ENCODE measurements around the gene RTN4RL2. TPM values are rescaled to one million over a fixed set of nuclear protein-coding genes. Genes with fewer than 3 reads are reported as not detected.

The RTN4RL2 gene
- total RNA-seq, 2 experiments from 2014 or later: 0.33 to 0.39 TPM

GRCh38 chr11:57491371-57492061 is 31.2 kb downstream of the RTN4RL2 start:
- Mint-ChIP-seq H3K9me3 (ENCODE audit: low read depth) (no peaks in the 10 kb centered on the region), H3K36me3 (ENCODE audit: low read depth) (peaks cover 58% of the 10 kb centered on the region), H3K4me1 (peaks cover 9% of the 10 kb centered on the region), H3K4me3 (no peak overlapping the region), H3K27me3 (no peaks in the 10 kb centered on the region), H3K27ac (no peak overlapping the region)
- intact Hi-C loops (cut with DNase I, micrococcal nuclease): loop anchor here in 1 of 2 experiments (2.0 kb wide), 2 partner anchors 23 to 149 kb away; partner anchors contain the start of gene SLC43A1
- ChIA-PET POLR2A (no interaction called here), CTCF (interaction anchor here (0.5 to 11.3 kb wide), 22 partner anchors 8 to 309 kb away, joined by 3 to 262 read pairs (median 4); partner anchors contain the start of genes SLC43A1 and TIMM10)
- DNase-seq (peak; percentile 82), ATAC-seq (peak; percentile 73)

- H3K27me3 Mint-ChIP-seq: no peaks in the 10 kb centered on the region
- ChIA-PET CTCF (interaction anchor here (0.5 to 11.3 kb wide), 51 partner anchors 8 to 1279 kb away, joined by 3 to 262 read pairs (median 4); partner anchors contain the start of genes MED19, P2RX3, SELENOH and SLC43A1), POLR2A (interaction anchor here (0.8 to 1.7 kb wide), 6 partner anchors 9 to 148 kb away, joined by 3 to 6 read pairs (median 3); partner anchors contain the start of gene SLC43A1)
- intact Hi-C loops (cut with DNase I, micrococcal nuclease): loop anchor here (1.0 to 2.0 kb wide), 5 partner anchors 20 to 150 kb away; partner anchors contain the start of gene SLC43A1 (in 1 of the 2)
- H3K9me3 Mint-ChIP-seq (ENCODE audit: low read depth): no peaks in the 10 kb centered on the region
- peaks cover 50% of the 10 kb centered on the region for H3K36me3 Mint-ChIP-seq (ENCODE audit: low read depth)
- peak overlapping the region; percentile 89 for H3K27ac Mint-ChIP-seq
- ATAC-seq (peak; percentile 81), DNase-seq (peak; percentile 88)
- peaks cover 9% of the 10 kb centered on the region for H3K4me1 Mint-ChIP-seq
- H3K4me3 Mint-ChIP-seq: no peak overlapping the region
These were observed 33.5 kb downstream of the RTN4RL2 start for GRCh38 chr11:57493507-57494503.

- ChIA-PET CTCF (interaction anchor here (0.7 to 11.3 kb wide), 11 partner anchors 10 to 283 kb away, joined by 3 to 262 read pairs (median 6); partner anchors contain the start of genes SLC43A1 and TIMM10), POLR2A (no interaction called here)
- DNase-seq: no peak
- Mint-ChIP-seq H3K27me3 (no peaks in the 10 kb centered on the region), H3K36me3 (ENCODE audit: low read depth) (peaks cover 40% of the 10 kb centered on the region), H3K4me3 (no peak overlapping the region), H3K27ac (peak overlapping the region; percentile 65), H3K9me3 (ENCODE audit: low read depth) (no peaks in the 10 kb centered on the region), H3K4me1 (peaks cover 9% of the 10 kb centered on the region)
- ATAC-seq: no peak
- intact Hi-C loops (cut with DNase I, micrococcal nuclease): no loop called here
These were observed 35.9 kb downstream of the RTN4RL2 start for GRCh38 chr11:57496109-57496820.

- Mint-ChIP-seq H3K36me3 (ENCODE audit: low read depth) (peaks cover 38% of the 10 kb centered on the region), H3K4me1 (peaks cover 9% of the 10 kb centered on the region), H3K27ac (no peak overlapping the region), H3K4me3 (no peak overlapping the region), H3K27me3 (no peaks in the 10 kb centered on the region), H3K9me3 (ENCODE audit: low read depth) (no peaks in the 10 kb centered on the region)
- POLR2A ChIA-PET: no interaction called here
- ATAC-seq (no peak), DNase-seq (no peak)
- CTCF ChIA-PET: interaction anchor here (0.5 to 11.3 kb wide), 13 partner anchors 10 to 1016 kb away, joined by 3 to 262 read pairs (median 4); partner anchors contain the start of genes SLC43A1 and TIMM10
- intact Hi-C loops (cut with DNase I, micrococcal nuclease): no loop called here
These were observed 37.2 kb downstream of the RTN4RL2 start for GRCh38 chr11:57497303-57498247.

- H3K4me3 Mint-ChIP-seq: no peak overlapping the region
- POLR2A ChIA-PET: no interaction called here
- no peak for ATAC-seq
- peaks cover 7% of the 10 kb centered on the region for H3K4me1 Mint-ChIP-seq
- H3K27me3 Mint-ChIP-seq: no peaks in the 10 kb centered on the region
- no peak for DNase-seq
- no peaks in the 10 kb centered on the region for H3K9me3 Mint-ChIP-seq (ENCODE audit: low read depth)
- CTCF ChIA-PET: interaction anchor here (0.7 to 11.3 kb wide), 5 partner anchors 16 to 44 kb away, joined by 3 to 262 read pairs (median 5); partner anchors contain the start of gene TIMM10
- intact Hi-C loops (cut with DNase I, micrococcal nuclease): no loop called here
- no peak overlapping the region for H3K27ac Mint-ChIP-seq
- H3K36me3 Mint-ChIP-seq (ENCODE audit: low read depth): peaks cover 34% of the 10 kb centered on the region
These were observed 38.2 kb downstream of the RTN4RL2 start for GRCh38 chr11:57498540-57498939.

- POLR2A ChIA-PET: no interaction called here
- peak; percentile 69 for DNase-seq
- H3K27ac Mint-ChIP-seq: no peak overlapping the region
- CTCF ChIA-PET: interaction anchor here (0.7 to 1.0 kb wide), 2 partner anchors 14 to 45 kb away, joined by 3 to 5 read pairs; no protein-coding TSS in a partner anchor
- no peak overlapping the region for H3K4me3 Mint-ChIP-seq
- H3K9me3 Mint-ChIP-seq (ENCODE audit: low read depth): no peaks in the 10 kb centered on the region
- intact Hi-C loops (cut with DNase I, micrococcal nuclease): no loop called here
- H3K27me3 Mint-ChIP-seq: no peaks in the 10 kb centered on the region
- peak; percentile 93 for ATAC-seq
- peaks cover 28% of the 10 kb centered on the region for H3K36me3 Mint-ChIP-seq (ENCODE audit: low read depth)
- H3K4me1 Mint-ChIP-seq: no peaks in the 10 kb centered on the region
These were observed 39.2 kb downstream of the RTN4RL2 start for GRCh38 chr11:57499413-57499982.

GRCh38 chr11:57499983-57500461 is 39.7 kb downstream of the RTN4RL2 start:
- Mint-ChIP-seq H3K36me3 (ENCODE audit: low read depth) (peaks cover 29% of the 10 kb centered on the region), H3K4me3 (no peak overlapping the region), H3K4me1 (no peaks in the 10 kb centered on the region), H3K27me3 (no peaks in the 10 kb centered on the region), H3K9me3 (ENCODE audit: low read depth) (no peaks in the 10 kb centered on the region), H3K27ac (no peak overlapping the region)
- ChIA-PET CTCF (interaction anchor here (1.0 to 1.4 kb wide), 3 partner anchors 8 to 21 kb away, joined by 3 to 6 read pairs (median 4); no protein-coding TSS in a partner anchor), POLR2A (no interaction called here)
- intact Hi-C loops (cut with DNase I, micrococcal nuclease): no loop called here
- DNase-seq (no peak), ATAC-seq (no peak)

- DNase-seq: no peak
- ATAC-seq: no peak
- CTCF ChIA-PET: interaction anchor here (1.0 to 1.4 kb wide), 2 partner anchors 9 to 20 kb away, joined by 4 to 6 read pairs; no protein-coding TSS in a partner anchor
- H3K27ac Mint-ChIP-seq: no peak overlapping the region
- no peaks in the 10 kb centered on the region for H3K27me3 Mint-ChIP-seq
- H3K4me1 Mint-ChIP-seq: no peaks in the 10 kb centered on the region
- intact Hi-C loops (cut with DNase I, micrococcal nuclease): no loop called here
- H3K4me3 Mint-ChIP-seq: no peak overlapping the region
- no peaks in the 10 kb centered on the region for H3K9me3 Mint-ChIP-seq (ENCODE audit: low read depth)
- H3K36me3 Mint-ChIP-seq (ENCODE audit: low read depth): peaks cover 29% of the 10 kb centered on the region
- POLR2A ChIA-PET: no interaction called here
These were observed 40.2 kb downstream of the RTN4RL2 start for GRCh38 chr11:57500515-57500914.

GRCh38 chr11:57500926-57501325 is 40.6 kb downstream of the RTN4RL2 start:
- intact Hi-C loops (cut with DNase I, micrococcal nuclease): no loop called here
- CTCF ChIA-PET: interaction anchor here (1.0 to 2.6 kb wide), 4 partner anchors 7 to 26 kb away, joined by 4 to 19 read pairs (median 12); no protein-coding TSS in a partner anchor
- ATAC-seq: no peak

More at GRCh38 chr11:57500926-57501325, 40.6 kb downstream of the RTN4RL2 start:
- POLR2A ChIA-PET: no interaction called here
- no peak overlapping the region for H3K27ac Mint-ChIP-seq
- H3K4me1 Mint-ChIP-seq: no peaks in the 10 kb centered on the region
- no peaks in the 10 kb centered on the region for H3K9me3 Mint-ChIP-seq (ENCODE audit: low read depth)
- peaks cover 26% of the 10 kb centered on the region for H3K36me3 Mint-ChIP-seq (ENCODE audit: low read depth)
- H3K4me3 Mint-ChIP-seq: no peak overlapping the region
- no peaks in the 10 kb centered on the region for H3K27me3 Mint-ChIP-seq
- no peak for DNase-seq
